Loucy (cell line): Measurements from ENCODE around the gene HLA-B.

ENCODE experiments used
- CTCF ChIP-seq: fragments of 200-600 bp; sonication (generic); conservative IDR thresholded peaks from 2 replicates; pipeline ENCODE4 v1.5.1; 2014; ENCODE audit warnings: mild to moderate bottlenecking, antibody characterized with exemption, low read length
- EZH2phosphoT487 ChIP-seq: fragments of 200-600 bp; IDR thresholded peaks from 2 replicates; pipeline ENCODE4 v1.6.1; 2018; ENCODE audit warnings: antibody characterized with exemption, mild to moderate bottlenecking, moderate library complexity, borderline replicate concordance

GRCh38 chr6:31355583-31355948 is 1.4 kb downstream of the HLA-B start:
- TF ChIP-seq CTCF (no peak), EZH2phosphoT487 (no peak)
